H9 (cell line): Measurements from ENCODE around the gene IL1RAPL2. TPM values are rescaled to one million over a fixed set of nuclear protein-coding genes. Genes with fewer than 3 reads are reported as not detected.

Experiments used
- DNase-seq: peaks from one replicate; pipeline ENCODE4 v3.0.0-alpha.2; 2017
- H2AFZ ChIP-seq: one replicate; pipeline ENCODE4 v1.6.1; 2013; ENCODE audit warnings: mild to moderate bottlenecking, low read length, control low read depth, moderate library complexity
- H2AK5ac ChIP-seq: 2 replicates; pipeline ENCODE4 v1.6.1; 2013; ENCODE audit warnings: low read length, control low read depth, mixed read lengths; ENCODE audit not compliant: insufficient read length
- H2BK120ac ChIP-seq: one replicate; pipeline ENCODE4 v1.6.1; 2013; ENCODE audit warnings: low read depth, mild to moderate bottlenecking, low read length, control low read depth, inconsistent platforms; ENCODE audit not compliant: poor library complexity, severe bottlenecking
- H2BK12ac ChIP-seq: 2 replicates; pipeline ENCODE4 v1.6.1; 2013; ENCODE audit warnings: low read length, control low read depth, mixed read lengths, low read depth; ENCODE audit not compliant: insufficient read length
- H2BK15ac ChIP-seq: 2 replicates; pipeline ENCODE4 v1.6.1; 2013; ENCODE audit warnings: low read depth, low read length, control low read depth
- H2BK20ac ChIP-seq: one replicate; pipeline ENCODE4 v1.6.1; 2013; ENCODE audit warnings: low read depth, mild to moderate bottlenecking, low read length, control low read depth, inconsistent platforms; ENCODE audit not compliant: poor library complexity, severe bottlenecking
- H2BK5ac ChIP-seq: 2 replicates; pipeline ENCODE4 v1.6.1; 2013; ENCODE audit warnings: low read length, control low read depth, mixed read lengths; ENCODE audit not compliant: insufficient read length
- H3K14ac ChIP-seq: 2 replicates; pipeline ENCODE4 v1.6.1; 2013; ENCODE audit warnings: low read length, control low read depth; ENCODE audit not compliant: insufficient read depth
- H3K18ac ChIP-seq: 2 replicates; pipeline ENCODE4 v1.6.1; 2013; ENCODE audit warnings: low read depth, mild to moderate bottlenecking, mixed read lengths, low read length, control low read depth; ENCODE audit not compliant: insufficient read length
- H3K23ac ChIP-seq: 2 replicates; pipeline ENCODE4 v1.6.1; 2013; ENCODE audit warnings: low read length, control low read depth, mixed read lengths, low read depth; ENCODE audit not compliant: insufficient read length
- H3K23me2 ChIP-seq: 2 replicates; pipeline ENCODE4 v1.6.1; 2013; ENCODE audit warnings: low read depth, mild to moderate bottlenecking, mixed read lengths, low read length, control low read depth; ENCODE audit not compliant: insufficient read length, poor library complexity, severe bottlenecking
- H3K27ac ChIP-seq: 2 replicates; pipeline ENCODE4 v1.5.1; 2013; ENCODE audit warnings: low read length, control low read depth, mixed read lengths, low read depth; ENCODE audit not compliant: insufficient read length
- H3K27me3 ChIP-seq: 2 replicates; pipeline ENCODE4 v1.6.1; 2013; ENCODE audit warnings: low read length, control low read depth, inconsistent platforms; ENCODE audit not compliant: insufficient read depth
- H3K4ac ChIP-seq: 2 replicates; pipeline ENCODE4 v1.6.1; 2013; ENCODE audit warnings: low read depth, mild to moderate bottlenecking, control low read depth, inconsistent platforms, low read length, moderate library complexity
- H3K4me1 ChIP-seq: 2 replicates; pipeline ENCODE4 v1.6.1; 2013; ENCODE audit warnings: low read length, control low read depth, inconsistent platforms; ENCODE audit not compliant: insufficient read depth
- H3K4me2 ChIP-seq: 2 replicates; pipeline ENCODE4 v1.6.1; 2013; ENCODE audit warnings: low read length, control low read depth, mixed read lengths; ENCODE audit not compliant: insufficient read length, insufficient read depth
- H3K56ac ChIP-seq: 2 replicates; pipeline ENCODE4 v1.6.1; 2013; ENCODE audit warnings: low read depth, mild to moderate bottlenecking, mixed read lengths, low read length, control low read depth; ENCODE audit not compliant: insufficient read length
- H3K79me1 ChIP-seq: 2 replicates; pipeline ENCODE4 v1.6.1; 2013; ENCODE audit warnings: low read depth, mild to moderate bottlenecking, moderate library complexity, low read length, control low read depth, inconsistent platforms; ENCODE audit not compliant: insufficient read depth, poor library complexity, severe bottlenecking
- H3K79me2 ChIP-seq: 2 replicates; pipeline ENCODE4 v1.6.1; 2013; ENCODE audit warnings: low read length, control low read depth, inconsistent platforms; ENCODE audit not compliant: insufficient read depth
- H3K9ac ChIP-seq: 2 replicates; pipeline ENCODE4 v1.6.1; 2013; ENCODE audit warnings: low read length, control low read depth, mixed read lengths; ENCODE audit not compliant: insufficient read length; ENCODE audit errors: extremely low read depth
- H3K9me3 ChIP-seq: one replicate; pipeline ENCODE4 v1.6.1; 2013; ENCODE audit warnings: low read depth, low read length, inconsistent platforms; ENCODE audit not compliant: control insufficient read depth
- H3T11ph ChIP-seq: one replicate; pipeline ENCODE4 v1.6.1; 2013; ENCODE audit warnings: mild to moderate bottlenecking, low read length, control low read depth, inconsistent platforms
- H4K20me1 ChIP-seq: one replicate; pipeline ENCODE4 v1.6.1; 2013; ENCODE audit not compliant: control insufficient read depth, insufficient read length, insufficient read depth
- H4K5ac ChIP-seq: 2 replicates; pipeline ENCODE4 v1.6.1; 2013; ENCODE audit warnings: low read depth, mild to moderate bottlenecking, mixed read lengths, low read length, control low read depth; ENCODE audit not compliant: insufficient read length
- H4K8ac ChIP-seq: replicated peaks from 2 replicates; pipeline ENCODE4 v1.6.1; 2013; ENCODE audit warnings: low read length, control low read depth, mixed read lengths, low read depth; ENCODE audit not compliant: insufficient read length
- H4K91ac ChIP-seq: 2 replicates; pipeline ENCODE4 v1.6.1; 2013; ENCODE audit warnings: low read depth, mild to moderate bottlenecking, moderate library complexity, mixed read lengths, low read length, control low read depth; ENCODE audit not compliant: insufficient read length
- H3K27ac Mint-ChIP-seq, 3 experiments: 2 replicates in 2 of 3; 3 replicates in 1 of 3; pipeline ENCODE4 v1.8.0; 2020 to 2021; ENCODE audit warnings: mixed read lengths in 3 of 3, mild to moderate bottlenecking in 1 of 3, moderate library complexity in 1 of 3
- H3K27me3 Mint-ChIP-seq: 2 replicates; pipeline ENCODE4 v1.8.0; 2021; ENCODE audit warnings: low read depth, mild to moderate bottlenecking, moderate library complexity, mixed read lengths
- H3K36me3 Mint-ChIP-seq, 3 experiments: 2 replicates in 2 of 3; 3 replicates in 1 of 3; pipeline ENCODE4 v1.8.0; 2020 to 2021; ENCODE audit warnings: low read depth in 3 of 3, mixed read lengths in 3 of 3; ENCODE audit not compliant: insufficient read depth in 1 of 3
- H3K4me1 Mint-ChIP-seq, 2 experiments: 2 replicates each; pipeline ENCODE4 v1.8.0; 2020; ENCODE audit warnings: mixed read lengths in 2 of 2
- H3K4me3 Mint-ChIP-seq, 2 experiments: 2 replicates in 1 of 2; 3 replicates in 1 of 2; pipeline ENCODE4 v1.8.0; 2020 to 2021; ENCODE audit warnings: mild to moderate bottlenecking in 2 of 2, mixed read lengths in 2 of 2, moderate library complexity in 1 of 2
- H3K9me3 Mint-ChIP-seq, 2 experiments: 2 replicates in 1 of 2; 3 replicates in 1 of 2; pipeline ENCODE4 v1.8.0; 2020; ENCODE audit warnings: mild to moderate bottlenecking in 2 of 2, mixed read lengths in 2 of 2, moderate library complexity in 1 of 2
- CTCF ChIP-seq: fragments of 200-600 bp; sonication (generic); conservative IDR thresholded peaks from 3 replicates; pipeline ENCODE4 v1.8.0; 2021; ENCODE audit warnings: antibody characterized with exemption, mild to moderate bottlenecking
- WGBS: extraction: QIAGEN DNeasy Blood & Tissue Kit; methylation state at CpG from one replicate; pipeline ENCODE4 v1.1.7; 2013; ENCODE audit warnings: missing lambda C conversion rate, low lambda C conversion rate, mixed read lengths; ENCODE audit not compliant: insufficient read length; ENCODE audit errors: extremely low coverage; 5-methylcytosine and 5-hydroxymethylcytosine counted together
- total RNA-seq: library from RNA; stranded (reverse); gene quantifications from 2 replicates; pipeline ENCODE4 v1.2.1, GENCODE V29; 2021

IL1RAPL2 gene
- total RNA-seq, 1 experiment from 2014 or later: not detected

GRCh38 chrX:105533951-105534350, 968.0 kb downstream of the IL1RAPL2 start:
- Histone ChIP-seq H2BK15ac (no peak overlapping the region), H3K9ac (no peak overlapping the region), H3K23me2 (no peaks in the 10 kb centered on the region), H3K4me2 (no peak overlapping the region), H3K27ac (no peak overlapping the region), H2AK5ac (no peak overlapping the region), H2AFZ (no peak overlapping the region), H2BK5ac (no peak overlapping the region), H3K79me2 (no peaks in the 10 kb centered on the region), H3K18ac (no peak overlapping the region), H3K23ac (no peak overlapping the region), H4K20me1 (no peaks in the 10 kb centered on the region), H4K5ac (no peak overlapping the region), H4K8ac (no peak overlapping the region), H2BK20ac (no peak overlapping the region), H3K4me1 (no peaks in the 10 kb centered on the region), H3K9me3 (no peaks in the 10 kb centered on the region), H3K56ac (no peak overlapping the region), H3K14ac (no peak overlapping the region), H3K27me3 (no peaks in the 10 kb centered on the region), H2BK120ac (no peak overlapping the region), H4K91ac (no peak overlapping the region), H3K4ac (no peak overlapping the region), H2BK12ac (no peak overlapping the region), H3K79me1 (no peaks in the 10 kb centered on the region), H3T11ph (no peak overlapping the region)
- TF ChIP-seq CTCF: no peak
- peaks cover 14 to 47% of the 10 kb centered on the region in 2 experiments; a peak in 4 of 5 replicates for H3K9me3 Mint-ChIP-seq
- H3K4me3 Mint-ChIP-seq: no peak overlapping the region
- DNase-seq: no peak
- H3K27ac Mint-ChIP-seq: no peak overlapping the region
- no peaks in the 10 kb centered on the region for H3K27me3 Mint-ChIP-seq
- no CpG with 5 or more reads among the region's 2 CpGs for WGBS
- H3K4me1 Mint-ChIP-seq: no peaks in the 10 kb centered on the region
- peaks cover 0 to 7% (median 4%) of the 10 kb centered on the region in 3 experiments; a peak in 4 of 7 replicates for H3K36me3 Mint-ChIP-seq
